ENCODE data around the gene CD300LD.
"Not testable (repeated sequence)": the region's sequence is repeated elsewhere in the genome, so short reads cannot be mapped to it uniquely, and the experiment has no call there.

Gene CD300LD

DNA sequence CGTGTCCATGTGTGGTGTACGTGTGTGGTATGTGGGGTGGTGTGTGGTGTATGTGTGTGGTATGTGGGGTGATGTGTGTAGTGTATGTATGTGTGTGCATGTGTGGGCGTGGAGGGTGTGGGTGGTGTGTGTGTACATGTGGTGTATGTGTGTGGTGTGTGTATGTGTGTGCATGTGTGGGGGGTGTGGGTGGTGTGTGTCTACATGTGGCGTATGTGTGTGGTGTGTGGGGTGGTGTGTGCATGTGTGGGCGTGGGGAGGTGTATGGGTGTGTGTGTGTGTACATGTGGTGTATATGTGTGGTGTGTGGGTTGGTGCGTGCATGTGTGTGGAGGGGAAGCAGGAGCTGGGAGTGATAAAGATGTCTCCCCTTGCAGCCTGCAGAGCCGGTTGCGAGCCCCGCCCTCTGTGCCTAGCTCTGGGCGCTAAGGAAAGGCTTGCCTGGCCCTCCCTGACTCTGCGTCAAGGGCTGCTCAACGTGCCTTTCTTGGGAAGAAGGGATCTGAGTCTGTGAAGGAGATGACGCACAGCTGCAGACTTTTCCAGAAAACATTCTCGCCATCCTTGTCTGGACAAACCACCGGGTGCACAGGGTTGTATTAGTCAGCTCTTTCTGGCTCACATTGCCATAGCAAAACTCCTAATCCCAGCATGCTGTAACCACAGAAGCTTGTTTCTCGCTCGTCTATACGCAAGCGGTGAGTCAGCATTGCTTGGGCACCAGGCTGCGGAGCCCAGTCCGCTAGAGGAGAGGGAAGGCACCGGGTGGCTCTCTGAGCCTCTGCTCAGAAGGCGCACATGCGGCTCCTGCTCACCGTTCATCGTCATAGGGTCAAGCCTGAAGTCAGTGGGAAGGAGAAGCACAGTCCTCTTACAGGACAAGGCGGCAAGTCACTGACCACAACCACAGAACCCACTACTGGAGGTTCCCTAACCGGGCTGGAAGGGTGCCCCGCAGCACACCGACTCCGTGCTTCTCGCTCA lies 22.8 kb downstream of the CD300LD start:
- no peak for DNase-seq

DNA sequence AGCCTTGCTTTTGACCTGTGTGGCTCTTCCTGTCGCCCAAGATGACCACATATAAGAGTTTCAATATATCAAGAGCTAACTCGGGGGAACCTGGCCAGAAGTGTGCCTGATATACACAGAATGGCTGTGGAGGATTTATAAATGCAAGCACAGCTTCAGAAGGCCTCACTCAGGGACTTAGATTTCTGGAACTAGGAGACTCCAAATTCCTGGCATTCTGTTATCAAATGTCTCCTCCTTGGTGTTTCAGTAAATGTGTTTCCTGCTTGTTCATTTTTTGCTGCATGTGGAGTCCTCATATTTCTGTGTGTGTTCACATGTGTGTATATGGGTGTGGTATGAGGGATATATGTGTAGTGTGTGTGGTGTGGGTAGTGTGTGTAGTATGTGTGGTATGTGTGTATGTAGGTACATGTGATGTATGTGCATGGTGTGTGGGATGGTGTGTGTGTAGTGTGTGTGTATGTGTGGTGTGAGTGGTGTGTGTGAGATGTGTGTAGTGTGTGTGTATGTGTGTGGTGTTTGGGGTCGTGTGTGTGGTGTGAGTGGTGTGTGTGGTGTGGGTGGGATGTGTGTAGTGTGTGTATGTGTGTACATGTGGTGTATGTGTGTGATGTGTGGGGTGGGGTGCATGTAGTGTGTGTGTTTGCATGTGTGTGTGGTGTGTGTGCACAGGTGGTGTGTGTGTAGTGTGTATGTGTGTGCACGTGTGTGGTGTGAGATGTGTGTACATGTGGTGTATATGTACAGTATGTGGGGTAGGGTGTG lies 23.8 kb downstream of the CD300LD start:
- no peak for DNase-seq

DNA sequence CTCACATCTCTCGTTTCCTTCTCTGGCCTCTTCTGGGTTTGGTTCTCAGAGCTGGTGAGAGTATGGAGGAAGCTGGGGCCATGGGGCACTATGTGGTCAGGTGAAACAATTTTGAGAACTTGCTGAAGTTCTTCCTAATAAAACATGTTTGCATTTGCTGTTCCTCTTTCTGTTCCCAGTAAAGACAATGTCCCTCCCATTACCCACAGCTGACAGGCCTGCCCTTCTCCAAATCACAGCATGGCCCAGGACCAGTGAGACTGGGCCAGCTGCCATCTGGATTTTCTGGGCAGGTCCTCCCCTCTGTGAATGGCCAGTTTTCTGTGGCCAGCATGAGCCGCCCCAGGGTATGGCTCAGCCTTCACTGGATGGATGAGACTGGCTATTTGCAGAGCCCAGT lies 24.7 kb downstream of the CD300LD start, which contains the start of gene CD300H:
TSS of gene CD300H (minus strand) at position 113 of the 400 bp plus-strand sequence.
- no peak for DNase-seq

DNA sequence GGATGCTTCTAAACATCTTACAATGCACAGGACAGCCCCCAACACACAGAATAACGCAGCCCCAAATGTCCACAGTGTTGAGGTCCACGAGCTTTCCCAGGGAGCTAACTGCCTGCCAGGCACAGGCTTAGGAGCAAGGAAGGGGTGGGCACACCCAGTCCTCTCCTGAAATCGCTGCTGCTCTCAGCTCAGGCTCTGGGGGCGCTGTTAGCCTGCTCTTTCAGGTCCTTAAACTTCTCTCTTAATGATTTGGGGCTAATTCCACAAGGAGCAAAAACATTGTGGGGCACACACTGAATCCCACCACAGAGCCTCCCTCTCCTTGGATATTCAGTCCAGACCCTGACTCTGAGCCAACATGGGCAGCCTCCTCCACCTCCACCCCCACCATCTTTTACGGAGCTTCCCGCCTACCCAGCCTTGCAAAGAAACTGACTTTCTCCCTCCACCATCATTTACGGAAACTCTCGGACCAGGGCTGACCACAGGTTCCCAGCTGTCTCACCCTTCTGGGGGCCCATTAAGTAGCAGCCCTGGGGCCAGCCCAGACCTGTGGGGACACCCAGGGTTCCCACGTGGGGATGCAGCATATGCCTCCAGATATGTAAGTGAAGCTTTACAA lies 25.8 kb downstream of the CD300LD start:
- DNase-seq = no peak

DNA sequence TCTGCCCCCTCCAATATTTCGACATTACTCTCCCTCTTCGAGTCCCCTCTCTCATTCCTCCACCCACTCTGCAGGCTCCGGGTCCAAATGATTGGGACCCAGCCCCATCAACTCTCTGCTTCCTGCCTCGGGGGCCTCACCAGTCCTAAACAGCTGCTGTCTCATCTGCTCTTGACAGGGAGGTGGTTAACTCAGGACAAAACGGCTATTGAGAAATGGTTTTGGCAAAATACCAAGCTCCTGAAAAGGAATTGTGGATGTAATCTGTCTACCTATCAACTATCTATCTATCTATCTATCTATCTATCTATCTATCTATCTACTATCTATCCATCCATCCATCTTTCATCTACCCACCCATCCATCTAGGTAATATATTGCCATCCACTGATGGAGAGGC lies 27.0 kb downstream of the CD300LD start:
- no peak for DNase-seq

DNA sequence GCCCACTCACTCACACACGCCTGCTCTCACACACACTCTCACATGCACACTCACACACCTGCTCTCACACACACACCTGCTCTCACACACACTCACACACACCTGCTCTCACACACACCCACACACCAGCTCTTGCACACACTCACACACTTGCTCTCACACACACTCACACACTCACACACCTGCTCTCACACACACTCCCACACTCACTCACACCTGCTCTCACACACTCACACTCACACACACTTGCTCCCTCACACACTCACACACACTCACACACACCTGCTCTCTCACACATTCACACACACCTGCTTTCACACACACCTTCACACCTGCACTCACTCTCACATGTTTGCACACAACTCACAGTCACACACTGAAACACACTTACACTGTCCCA lies 28.7 kb downstream of the CD300LD start:
- DNase-seq = no peak

DNA sequence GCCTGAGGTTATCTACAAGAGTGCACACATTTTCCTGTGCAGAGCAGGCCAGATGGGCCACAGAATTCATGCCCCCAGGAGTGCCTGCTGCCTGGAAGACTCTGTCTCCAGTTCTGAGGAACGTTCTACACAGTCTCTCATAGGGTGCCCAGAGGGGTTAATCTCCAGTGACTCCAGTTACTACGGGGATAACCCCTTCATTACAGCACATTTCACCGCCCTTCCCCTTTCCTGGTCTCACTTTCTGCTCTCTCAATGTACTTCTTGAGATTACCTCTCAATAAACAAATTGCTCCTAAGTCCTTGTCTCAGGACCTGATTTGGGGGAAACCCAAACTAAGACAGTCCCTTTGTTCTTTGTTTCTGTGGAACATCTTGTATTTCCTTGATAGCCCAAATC lies 30.5 kb downstream of the CD300LD start:
- no peak for DNase-seq

DNA sequence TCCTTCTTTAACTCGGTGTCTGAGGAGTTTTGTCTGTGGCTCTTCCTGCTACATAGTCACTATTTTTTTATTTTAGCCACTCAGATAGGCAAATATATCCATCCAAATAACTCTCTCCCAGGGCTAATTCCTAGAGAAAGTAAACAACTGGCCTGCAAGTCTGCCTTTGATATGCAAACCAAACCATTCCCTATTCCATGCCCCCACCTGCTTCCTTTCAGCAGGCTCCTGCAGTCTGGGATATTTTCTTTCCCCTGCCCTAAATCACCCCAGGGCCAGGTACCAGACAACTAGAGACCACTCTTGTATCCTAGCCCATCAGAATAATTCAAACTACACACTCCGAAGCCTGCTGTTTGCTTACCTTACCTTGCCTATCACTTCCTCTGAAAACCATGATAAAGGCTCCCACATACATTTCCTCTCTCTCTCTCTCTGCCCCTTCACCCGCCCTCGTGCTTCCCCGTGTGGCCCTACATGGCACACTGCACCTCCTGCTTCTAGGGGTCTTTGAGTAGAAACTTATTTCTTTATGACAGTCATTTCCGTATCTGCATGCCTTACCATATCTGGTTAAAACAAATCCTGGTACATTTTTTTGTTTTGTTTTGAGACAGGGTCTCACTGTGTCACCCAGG lies 33.1 kb downstream of the CD300LD start:
- no peak for DNase-seq

DNA sequence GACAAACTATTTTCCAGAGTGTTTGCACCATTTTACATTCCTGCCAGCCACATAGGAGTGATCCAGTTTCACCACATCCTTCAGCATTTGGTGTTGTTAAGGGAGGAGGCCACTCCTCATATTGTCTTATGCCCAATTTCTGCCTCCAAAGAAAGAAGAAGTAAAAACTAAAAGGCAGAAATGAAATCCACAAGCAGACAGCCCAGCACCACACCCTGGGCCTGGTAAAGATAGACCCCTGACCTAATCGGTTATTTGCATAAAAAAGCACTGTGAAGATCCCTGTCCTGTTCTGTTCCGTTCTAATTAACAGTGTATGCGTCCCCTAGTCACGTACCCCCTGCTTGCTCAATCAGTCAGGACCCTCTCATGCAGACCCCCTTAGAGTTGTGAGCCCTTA lies 33.7 kb downstream of the CD300LD start:
- DNase-seq = not testable (repeated sequence)

DNA sequence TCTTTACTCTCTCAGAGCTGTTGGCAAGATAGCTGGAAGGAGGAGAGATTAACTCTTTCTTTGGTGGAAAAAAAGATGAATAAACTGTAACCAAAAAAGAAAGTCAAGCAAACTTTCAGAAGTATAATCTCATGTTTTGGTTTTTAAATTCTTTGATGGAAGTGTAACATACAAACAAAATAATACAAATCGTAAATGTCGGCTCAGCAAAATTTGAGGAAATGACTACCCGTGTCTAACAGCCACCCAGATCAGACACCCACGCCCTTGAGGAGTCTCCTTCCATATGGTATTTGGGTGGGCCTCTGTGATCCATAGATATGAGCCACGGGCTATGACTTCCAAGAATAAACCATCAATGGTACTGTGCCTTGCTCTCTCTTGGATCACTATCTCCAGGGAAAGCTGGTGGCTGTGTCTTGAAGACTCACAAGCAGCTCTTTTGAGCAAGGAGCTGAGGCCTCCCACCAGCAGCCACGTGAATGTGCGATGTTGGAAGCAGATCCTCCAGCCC lies 36.6 kb downstream of the CD300LD start:
- no peak for DNase-seq

DNA sequence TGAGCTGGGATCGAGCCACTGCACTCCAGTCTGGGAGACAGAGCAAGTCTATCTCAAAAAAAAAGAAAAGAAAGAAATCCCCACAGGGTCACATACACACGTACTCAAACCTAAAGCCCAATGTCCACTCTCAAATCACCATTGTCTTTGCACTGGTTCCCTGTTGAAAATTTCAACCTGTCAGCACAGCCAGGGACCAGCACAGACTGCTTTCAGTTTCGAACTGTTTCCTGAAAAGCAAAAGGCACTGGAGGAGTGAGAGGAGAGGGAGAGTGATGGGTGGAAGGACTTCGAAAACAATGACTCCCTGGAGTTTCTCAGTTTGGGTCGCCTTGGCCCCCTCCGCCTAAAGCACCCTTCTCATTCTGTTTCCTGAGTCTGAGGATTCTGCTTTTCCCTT lies 37.2 kb downstream of the CD300LD start:
- DNase-seq = no peak

DNA sequence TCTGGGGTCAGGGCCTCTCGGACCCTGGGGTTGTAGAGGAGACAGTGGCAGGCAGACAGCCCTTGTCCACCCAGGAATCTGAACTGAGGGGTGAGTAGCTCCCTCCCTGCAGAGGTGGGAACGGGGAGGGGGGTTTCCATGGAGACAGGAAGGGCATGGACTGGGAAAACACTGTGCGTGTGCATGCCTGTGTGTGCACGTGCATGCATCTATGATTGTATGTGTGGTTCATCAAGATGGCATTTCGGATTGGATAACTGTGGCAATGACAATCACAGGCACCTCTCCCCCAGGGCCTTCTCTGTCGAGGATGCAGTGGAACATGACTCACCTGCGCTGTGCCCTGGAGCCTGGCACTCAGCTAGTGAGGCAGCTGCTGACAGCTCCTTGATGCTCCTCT lies 40.0 kb downstream of the CD300LD start:
- no peak for DNase-seq

DNA sequence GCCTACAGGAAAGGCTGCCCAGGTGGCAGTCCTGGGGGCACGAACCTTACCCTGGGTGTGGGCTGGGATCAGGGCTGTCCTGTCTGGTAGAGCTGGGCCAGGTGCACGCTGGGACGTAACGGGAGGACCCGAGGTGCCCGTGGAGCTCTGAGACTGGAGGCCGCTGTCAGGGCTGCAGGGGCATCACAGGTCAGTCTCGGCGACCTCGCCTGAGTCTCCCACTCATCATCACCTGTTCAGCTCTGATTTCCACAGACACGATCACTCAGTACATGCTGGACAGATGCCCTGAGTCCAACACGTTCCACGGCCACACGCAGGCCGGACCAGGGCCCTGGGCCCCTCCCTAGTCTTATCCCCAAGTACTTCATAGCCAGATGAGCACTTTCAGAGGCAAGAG lies 41.5 kb downstream of the CD300LD start:
- no peak for DNase-seq

DNA sequence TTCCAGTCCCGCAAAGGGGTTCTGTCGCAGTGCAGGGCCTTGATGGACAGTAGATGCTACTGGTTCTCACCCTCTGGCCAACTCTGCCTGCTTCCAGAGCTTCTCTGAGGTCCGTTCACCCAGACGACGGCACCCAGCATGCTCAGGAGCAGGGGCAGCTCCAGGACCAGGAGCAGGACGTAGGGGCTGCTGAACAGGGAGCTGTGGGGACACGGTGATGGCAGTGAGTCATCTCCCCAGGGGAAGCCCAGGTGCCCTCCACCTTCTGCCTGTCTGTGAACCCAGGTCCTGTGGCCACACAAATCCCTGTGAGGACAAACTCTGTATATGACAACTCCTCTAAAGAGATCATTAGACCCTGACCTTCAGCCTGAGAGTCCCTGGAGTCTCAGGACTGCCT lies 42.7 kb downstream of the CD300LD start:
- no peak for DNase-seq

DNA sequence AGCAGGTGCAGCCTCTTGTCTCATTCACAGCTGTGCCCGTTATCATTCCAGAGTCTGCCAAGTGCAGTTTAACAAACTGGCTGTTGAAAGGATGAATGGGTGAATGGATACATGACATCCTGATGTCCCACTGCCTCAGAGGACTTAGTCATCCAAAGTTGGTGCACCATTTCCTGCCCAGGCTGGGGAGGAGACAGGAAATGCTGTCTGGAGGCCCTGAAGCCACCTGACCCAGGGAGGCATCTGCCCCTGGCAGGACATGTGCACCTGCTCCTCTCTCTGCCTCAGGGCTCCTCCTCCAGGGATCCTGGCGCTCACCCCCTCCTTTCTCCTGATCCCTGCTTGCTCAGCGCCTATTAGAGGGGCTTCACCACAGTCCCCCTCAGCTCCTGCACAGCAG lies 44.3 kb downstream of the CD300LD start:
- DNase-seq = no peak

DNA sequence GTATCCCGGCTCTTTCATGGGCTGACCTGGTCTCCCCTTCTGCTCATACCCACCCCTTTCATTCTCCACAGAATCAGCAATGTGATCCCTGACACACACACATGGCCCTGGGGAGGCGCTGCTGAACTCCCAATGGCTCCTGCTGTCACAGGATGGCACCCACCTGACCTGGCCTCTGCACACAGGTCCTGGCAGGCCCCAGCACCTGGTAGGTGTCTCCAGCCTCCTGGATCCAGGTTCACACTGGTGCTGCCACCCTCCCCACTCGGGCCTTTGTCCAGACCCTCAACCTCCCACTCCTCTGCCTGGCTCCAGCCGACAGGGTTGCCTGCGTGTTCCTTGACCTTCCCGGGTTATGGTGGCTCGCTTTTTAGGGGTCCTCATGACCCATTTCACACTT lies 44.8 kb downstream of the CD300LD start:
- no peak for DNase-seq

DNA sequence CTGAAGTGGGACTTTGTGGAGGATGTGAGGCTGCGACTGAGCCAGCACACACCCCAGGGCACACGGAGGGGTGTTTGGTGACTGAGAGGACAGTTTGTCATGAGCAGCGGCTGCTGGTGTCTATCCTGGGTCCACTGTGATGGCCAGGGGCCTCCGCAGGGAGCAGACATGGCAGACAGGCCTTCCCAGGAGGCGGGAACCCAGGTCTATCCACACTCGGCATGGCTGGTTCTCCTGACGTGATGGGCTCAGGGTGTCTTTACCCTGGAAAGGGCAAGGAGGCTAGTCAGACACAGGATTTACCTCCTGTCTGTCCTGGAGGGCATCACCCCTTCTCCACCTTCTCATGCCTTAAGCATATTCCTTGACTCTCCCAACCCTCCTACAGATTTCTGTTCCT lies 45.5 kb downstream of the CD300LD start:
- no peak for DNase-seq

DNA sequence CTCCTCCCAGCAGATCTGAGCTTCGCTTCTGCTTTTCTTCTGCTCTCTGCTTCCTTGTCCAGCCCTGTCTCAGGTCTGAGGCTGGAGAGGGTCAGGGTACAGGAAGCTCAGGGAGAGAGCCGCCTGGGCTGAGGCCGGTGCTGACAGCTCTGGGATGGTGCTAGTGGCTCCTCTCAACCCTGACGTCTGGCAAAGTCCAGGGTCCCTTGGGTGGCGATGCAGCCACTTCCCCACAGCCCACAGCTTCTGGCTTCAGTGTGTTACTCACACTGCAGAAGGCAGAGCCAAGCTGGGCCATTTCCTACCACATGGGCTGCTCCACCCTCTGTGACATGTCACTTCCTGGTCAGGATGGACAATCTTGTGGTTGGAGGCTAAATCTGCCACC lies 46.2 kb downstream of the CD300LD start, which contains the start of gene CD300C:
TSS of gene CD300C (minus strand) at position 273 of the 388 bp plus-strand sequence. CDS start 333 bp downstream, outside the sequence.
- no peak for DNase-seq

DNA sequence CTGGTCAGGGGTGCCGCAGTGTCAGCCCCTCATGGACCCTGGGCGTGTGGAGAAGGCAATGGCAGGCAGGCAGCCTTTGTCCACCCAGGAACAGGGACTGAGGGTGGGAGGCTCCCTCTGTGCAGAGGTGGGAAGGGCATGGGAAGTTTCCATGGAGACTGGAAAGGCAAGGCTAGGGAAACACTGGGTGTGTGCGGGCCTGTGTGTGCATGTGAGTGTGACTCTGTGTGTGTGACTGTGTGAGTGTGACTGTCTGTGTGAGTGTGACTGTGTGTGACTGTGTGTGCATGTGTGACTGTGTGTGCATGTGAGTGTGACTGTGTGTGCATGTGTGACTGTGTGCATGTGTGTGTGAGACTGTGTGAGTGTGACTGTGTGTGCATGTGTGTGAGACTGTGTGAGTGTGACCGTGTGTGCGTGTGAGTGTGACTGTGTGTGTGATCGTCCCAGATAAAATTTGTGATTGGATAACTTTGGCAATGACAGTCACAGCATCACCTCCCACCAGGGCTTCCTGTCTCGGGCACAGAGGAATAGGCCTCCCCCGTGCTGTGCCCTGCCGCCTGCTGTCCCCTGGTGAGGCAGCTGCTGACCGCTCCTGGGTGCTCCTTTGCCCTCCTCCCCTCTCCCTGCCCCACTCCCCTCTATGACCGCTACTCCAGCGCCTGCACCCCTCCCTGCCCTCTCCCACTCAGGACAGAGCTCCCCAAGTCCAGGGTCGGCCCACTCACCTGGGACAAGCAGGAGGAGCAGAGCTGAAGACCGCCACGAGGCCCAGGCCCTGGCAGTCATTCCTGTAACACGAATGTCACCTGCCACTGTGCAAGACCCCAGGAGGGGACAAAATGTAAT lies 46.9 kb downstream of the CD300LD start:
- no peak for DNase-seq

DNA sequence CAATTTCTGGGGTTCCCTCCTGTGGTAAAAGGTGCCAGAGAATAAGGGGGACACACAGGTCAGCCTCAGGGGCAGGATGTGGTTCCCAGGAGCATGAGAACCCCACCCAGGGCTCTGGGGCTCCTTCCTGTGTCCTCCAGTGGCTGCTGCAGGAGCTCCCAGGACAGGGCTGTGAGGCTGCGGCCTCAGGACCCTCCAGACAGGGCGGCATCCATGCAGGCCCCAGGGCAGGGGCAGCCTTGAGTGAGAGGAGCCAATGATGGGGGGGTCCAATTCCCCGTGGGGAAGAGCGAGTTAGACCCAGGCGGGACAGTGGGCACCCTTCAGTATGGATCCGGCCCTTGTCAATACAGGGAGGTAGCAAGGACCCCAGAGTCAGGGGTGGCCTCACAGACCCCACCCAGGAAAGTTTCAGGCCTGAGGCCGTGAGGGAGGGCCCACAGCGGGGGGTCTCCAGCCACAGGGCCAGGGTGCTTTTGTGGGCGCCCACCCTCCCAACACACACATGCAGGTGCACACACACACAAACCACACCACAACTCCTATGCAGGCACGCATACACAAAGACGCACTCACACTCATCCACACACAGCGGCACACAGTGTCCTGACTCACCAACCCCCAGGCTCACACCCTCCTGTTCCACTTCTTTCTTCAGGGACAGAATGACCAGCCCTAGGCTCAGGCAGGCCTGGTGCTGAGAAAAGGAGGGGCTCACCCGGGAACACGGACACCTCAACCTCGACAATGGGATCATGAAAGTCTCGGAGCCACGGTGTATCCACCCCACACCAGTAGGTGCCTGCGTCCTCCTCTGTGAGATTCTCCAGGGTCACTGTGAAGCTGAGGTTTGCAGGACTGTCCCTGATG lies 48.0 kb downstream of the CD300LD start:
- DNase-seq = no peak

DNA sequence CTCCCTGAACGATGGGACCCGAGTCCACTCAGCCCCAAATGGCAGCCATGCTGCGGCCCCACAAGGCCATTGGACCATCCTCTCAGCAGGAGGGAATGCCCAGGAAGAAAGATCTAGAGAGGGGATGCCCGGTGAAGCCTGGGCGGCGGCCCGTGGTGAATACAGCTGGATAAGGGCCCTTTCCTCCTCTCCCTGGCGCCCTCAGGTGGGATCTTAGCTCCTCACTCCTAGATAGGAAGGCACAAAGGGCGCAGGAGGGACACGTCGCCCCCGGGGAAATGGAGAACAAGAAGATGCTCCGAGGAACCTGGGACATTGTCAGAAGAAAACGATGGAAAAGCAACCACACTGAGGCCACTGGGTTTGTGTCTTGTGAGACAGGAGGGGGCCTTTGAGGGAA lies 48.7 kb downstream of the CD300LD start:
- no peak for DNase-seq
